ENCODE data around the gene DPH5. TPM values are rescaled to one million over a fixed set of nuclear protein-coding genes. Genes with fewer than 3 reads are reported as not detected.

DPH5 gene
- total RNA-seq, 4 donors from 2014 or later, result 12.8 to 23.0 (median 15.5) TPM

DNA sequence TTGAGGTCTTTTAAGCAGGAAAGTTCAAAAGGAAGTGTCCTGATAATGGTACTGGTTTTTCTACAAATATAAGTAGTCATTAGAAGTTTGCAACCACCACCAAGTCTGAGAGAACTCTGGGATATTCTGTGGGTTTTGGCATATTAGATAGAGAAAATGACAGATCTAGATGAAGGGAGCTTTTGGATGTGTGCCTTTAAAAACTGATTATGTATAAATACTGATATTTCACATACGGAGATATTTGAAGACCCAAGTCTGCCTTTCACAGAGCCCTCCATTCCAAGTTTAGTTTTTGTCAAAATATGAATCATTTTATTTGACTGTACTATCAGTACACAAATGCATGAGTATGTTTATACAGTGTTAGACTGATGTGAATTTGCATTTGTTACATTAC, 48.6 kb downstream of the DPH5 start:
- H3K4me3 ChIP-seq (ENCODE audit: low read depth, poor library complexity, severe bottlenecking), result no peak overlapping the region
- intact Hi-C loops (cut with DNase I; ENCODE audit: low total_unique reads), result no loop called here
- TF ChIP-seq POLR2A (IDR thresholded peaks at IDR 0.05), result no peak
- TF ChIP-seq, protein P1, sequence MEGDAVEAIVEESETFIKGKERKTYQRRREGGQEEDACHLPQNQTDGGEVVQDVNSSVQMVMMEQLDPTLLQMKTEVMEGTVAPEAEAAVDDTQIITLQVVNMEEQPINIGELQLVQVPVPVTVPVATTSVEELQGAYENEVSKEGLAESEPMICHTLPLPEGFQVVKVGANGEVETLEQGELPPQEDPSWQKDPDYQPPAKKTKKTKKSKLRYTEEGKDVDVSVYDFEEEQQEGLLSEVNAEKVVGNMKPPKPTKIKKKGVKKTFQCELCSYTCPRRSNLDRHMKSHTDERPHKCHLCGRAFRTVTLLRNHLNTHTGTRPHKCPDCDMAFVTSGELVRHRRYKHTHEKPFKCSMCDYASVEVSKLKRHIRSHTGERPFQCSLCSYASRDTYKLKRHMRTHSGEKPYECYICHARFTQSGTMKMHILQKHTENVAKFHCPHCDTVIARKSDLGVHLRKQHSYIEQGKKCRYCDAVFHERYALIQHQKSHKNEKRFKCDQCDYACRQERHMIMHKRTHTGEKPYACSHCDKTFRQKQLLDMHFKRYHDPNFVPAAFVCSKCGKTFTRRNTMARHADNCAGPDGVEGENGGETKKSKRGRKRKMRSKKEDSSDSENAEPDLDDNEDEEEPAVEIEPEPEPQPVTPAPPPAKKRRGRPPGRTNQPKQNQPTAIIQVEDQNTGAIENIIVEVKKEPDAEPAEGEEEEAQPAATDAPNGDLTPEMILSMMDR (IDR thresholded peaks at IDR 0.05), result no peak
- WGBS, 2 donors, result 90 to 98% methylated on average over 1 of the region's 1 CpG
- DNase-seq (ENCODE audit: low spot score in 2 of 2), result no peak

DNA sequence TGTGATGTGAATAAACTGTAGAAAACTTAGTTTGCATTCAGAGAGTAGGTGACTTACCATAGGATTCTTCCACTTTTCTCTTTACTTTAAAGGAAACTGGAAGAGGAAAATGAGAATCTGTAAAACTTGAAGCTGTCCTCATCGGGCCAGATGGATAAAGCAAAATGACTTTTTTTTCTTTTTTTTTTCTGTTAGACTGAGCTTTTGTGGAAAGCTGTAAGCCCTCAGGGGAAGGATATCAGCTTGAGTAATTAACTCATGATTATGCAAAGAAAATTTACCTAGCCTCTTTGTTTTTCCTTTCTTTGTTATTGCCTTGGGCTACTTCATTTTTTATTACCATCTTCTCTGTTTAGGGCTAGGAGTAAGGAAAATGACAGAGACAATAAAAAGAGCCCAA, 53.4 kb downstream of the DPH5 start:
- intact Hi-C loops (cut with DNase I; ENCODE audit: low total_unique reads), result no loop called here
- TF ChIP-seq POLR2A (IDR thresholded peaks at IDR 0.05), result no peak
- TF ChIP-seq, protein P1 (IDR thresholded peaks at IDR 0.05), result no peak
- WGBS, 2 donors, result 46 to 48% methylated on average over 1 of the region's 1 CpG
- no peak overlapping the region for H3K4me3 ChIP-seq (ENCODE audit: low read depth, poor library complexity, severe bottlenecking)
- DNase-seq (ENCODE audit: low spot score in 2 of 2), result no peak

DNA sequence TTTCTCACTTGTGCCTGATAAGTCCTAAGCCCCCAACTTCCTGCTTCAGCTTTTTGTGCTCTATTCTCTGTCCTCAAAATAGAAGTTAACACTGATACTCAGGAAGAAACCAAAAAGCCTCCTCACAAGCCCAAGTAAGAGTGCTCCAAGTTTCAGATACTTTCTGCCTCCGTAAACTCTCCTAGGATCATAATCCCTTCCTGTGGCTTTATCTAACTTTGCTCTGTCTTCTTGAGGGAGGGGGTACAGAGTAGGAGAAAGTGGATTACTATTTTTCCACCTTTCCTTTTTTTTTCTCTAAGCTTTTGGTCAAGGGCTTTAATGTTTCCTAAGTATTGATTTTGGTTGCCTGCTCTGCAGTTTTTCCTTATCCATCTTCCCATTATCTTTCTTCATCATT, 54.6 kb downstream of the DPH5 start:
- TF ChIP-seq, protein P1 (IDR thresholded peaks at IDR 0.05), result no peak
- no peak for TF ChIP-seq POLR2A (IDR thresholded peaks at IDR 0.05)
- no peak for DNase-seq (ENCODE audit: low spot score in 2 of 2)
- 95 to 96% methylated on average over 1 of the region's 1 CpG for WGBS, 2 donors
- intact Hi-C loops (cut with DNase I; ENCODE audit: low total_unique reads), result no loop called here
- no peak overlapping the region for H3K4me3 ChIP-seq (ENCODE audit: low read depth, poor library complexity, severe bottlenecking)

DNA sequence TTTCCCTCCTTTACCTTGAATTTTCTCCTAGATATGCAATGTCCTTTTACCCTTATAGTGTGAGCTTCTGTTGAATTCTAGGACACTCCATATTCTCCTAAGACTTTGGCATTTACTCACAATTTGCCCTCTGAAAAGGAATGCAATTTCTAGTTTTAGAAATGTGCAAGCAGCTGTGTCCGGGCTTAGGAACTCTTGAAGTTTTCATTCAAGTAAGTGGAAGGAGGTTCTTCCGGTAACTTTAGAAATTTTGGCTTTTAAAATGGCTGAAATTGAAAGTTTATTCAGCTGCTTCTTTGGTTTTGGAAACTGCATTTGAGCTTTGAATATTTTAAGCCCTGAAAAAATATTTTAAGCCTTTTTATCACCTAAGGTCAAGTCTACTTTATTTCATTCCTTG, 56.3 kb downstream of the DPH5 start:
- intact Hi-C loops (cut with DNase I; ENCODE audit: low total_unique reads), result no loop called here
- DNase-seq (ENCODE audit: low spot score in 2 of 2), result no peak
- TF ChIP-seq, protein P1 (IDR thresholded peaks at IDR 0.05), result no peak
- TF ChIP-seq POLR2A (IDR thresholded peaks at IDR 0.05), result no peak
- H3K4me3 ChIP-seq (ENCODE audit: low read depth, poor library complexity, severe bottlenecking), result no peak overlapping the region
- 93 to 95% methylated on average over 2 of the region's 2 CpGs for WGBS, 2 donors

DNA sequence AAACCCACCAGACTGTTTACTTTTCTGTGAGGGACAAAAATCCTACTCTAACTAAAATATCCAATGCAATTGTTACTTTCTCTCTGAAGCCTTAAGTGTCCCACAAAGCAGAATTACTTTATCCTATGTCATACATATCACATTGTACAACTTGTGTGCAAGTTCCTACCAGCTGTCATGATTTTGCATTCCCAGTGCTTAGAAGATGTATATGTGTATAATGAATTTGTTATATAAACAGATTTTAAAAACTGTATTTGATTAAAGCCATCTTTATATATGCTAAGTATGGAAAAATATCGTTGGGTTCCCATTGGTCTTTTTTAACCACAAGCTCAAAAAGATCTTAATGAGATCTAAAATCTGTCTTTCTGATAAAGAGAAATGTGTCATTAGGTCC, 57.0 kb downstream of the DPH5 start:
- H3K4me3 ChIP-seq (ENCODE audit: low read depth, poor library complexity, severe bottlenecking), result no peak overlapping the region
- no peak for TF ChIP-seq POLR2A (IDR thresholded peaks at IDR 0.05)
- TF ChIP-seq, protein P1 (IDR thresholded peaks at IDR 0.05), result no peak
- no peak for DNase-seq (ENCODE audit: low spot score in 2 of 2)
- intact Hi-C loops (cut with DNase I; ENCODE audit: low total_unique reads), result no loop called here
- whole genome bisulfite sequencing, 2 donors, result 55 to 80% methylated on average over 1 of the region's 1 CpG

DNA sequence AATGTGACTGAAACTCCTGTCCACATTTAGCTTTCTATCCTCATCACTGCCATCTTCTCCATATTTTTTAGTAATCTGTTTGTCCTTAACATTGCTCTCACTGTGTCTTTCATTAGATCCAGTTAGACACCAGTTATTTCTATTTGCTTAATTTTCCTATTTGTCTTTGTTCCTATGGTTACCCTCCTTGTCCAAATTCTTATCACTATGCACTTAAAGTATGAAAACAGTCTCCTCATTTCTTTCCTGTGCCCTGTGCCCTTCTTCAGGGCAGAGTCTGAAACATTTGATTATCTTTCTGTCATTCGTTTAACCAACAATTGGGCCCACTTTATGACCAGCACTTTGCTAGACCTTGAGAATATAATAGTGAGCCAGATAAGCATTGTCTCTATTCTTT, 65.5 kb downstream of the DPH5 start:
- WGBS, 2 donors, result 77 to 91% methylated on average over 1 of the region's 1 CpG
- H3K4me3 ChIP-seq (ENCODE audit: low read depth, poor library complexity, severe bottlenecking), result no peak overlapping the region
- DNase-seq (ENCODE audit: low spot score in 2 of 2), result no peak
- intact Hi-C loops (cut with DNase I; ENCODE audit: low total_unique reads), result no loop called here
- no peak for TF ChIP-seq POLR2A (IDR thresholded peaks at IDR 0.05)
- TF ChIP-seq, protein P1 (IDR thresholded peaks at IDR 0.05), result no peak

Data from lower leg skin (tissue), 4 donors.